ENCODE measurements around the gene WDTC1.

DNA sequence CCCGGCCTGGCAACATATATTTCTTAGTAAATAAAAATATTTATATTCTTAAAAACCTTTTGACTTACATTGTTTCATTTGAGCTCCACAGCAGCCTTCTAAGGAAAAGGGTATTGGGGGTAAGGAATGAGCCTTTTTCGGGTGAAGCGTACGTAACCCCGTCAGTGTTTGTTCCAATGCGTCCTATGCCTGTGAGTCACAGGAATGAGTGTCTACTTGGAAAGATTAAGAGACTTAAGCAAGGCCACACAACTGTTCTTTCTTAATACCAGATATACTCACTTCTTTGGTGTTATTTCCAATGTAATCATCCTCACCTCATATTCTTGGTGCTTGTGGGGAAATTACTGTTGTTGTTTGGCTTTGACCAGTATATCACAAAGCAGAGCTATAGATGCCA, 22.7 kb downstream of the WDTC1 start:
- TF ChIP-seq, protein P1, sequence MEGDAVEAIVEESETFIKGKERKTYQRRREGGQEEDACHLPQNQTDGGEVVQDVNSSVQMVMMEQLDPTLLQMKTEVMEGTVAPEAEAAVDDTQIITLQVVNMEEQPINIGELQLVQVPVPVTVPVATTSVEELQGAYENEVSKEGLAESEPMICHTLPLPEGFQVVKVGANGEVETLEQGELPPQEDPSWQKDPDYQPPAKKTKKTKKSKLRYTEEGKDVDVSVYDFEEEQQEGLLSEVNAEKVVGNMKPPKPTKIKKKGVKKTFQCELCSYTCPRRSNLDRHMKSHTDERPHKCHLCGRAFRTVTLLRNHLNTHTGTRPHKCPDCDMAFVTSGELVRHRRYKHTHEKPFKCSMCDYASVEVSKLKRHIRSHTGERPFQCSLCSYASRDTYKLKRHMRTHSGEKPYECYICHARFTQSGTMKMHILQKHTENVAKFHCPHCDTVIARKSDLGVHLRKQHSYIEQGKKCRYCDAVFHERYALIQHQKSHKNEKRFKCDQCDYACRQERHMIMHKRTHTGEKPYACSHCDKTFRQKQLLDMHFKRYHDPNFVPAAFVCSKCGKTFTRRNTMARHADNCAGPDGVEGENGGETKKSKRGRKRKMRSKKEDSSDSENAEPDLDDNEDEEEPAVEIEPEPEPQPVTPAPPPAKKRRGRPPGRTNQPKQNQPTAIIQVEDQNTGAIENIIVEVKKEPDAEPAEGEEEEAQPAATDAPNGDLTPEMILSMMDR (IDR thresholded peaks at IDR 0.05; ENCODE audit: low read depth, low read length): no peak
- TF ChIP-seq EZH2phosphoT487 (IDR thresholded peaks at IDR 0.05; ENCODE audit: low read depth): no peak

Data from OCI-LY3 (cell line).